GM21515 (cell line): ENCODE data around the gene UNC13A.
"Not testable (repeated sequence)": the region's sequence is repeated elsewhere in the genome, so short reads cannot be mapped to it uniquely, and the experiment has no call there.

ENCODE experiments used
- ATAC-seq: cut with Tn5 transposase; IDR thresholded peaks from one replicate; pipeline ENCODE4 v1.9.1; 2021; ENCODE audit not compliant: unreplicated experiment

UNC13A gene

DNA sequence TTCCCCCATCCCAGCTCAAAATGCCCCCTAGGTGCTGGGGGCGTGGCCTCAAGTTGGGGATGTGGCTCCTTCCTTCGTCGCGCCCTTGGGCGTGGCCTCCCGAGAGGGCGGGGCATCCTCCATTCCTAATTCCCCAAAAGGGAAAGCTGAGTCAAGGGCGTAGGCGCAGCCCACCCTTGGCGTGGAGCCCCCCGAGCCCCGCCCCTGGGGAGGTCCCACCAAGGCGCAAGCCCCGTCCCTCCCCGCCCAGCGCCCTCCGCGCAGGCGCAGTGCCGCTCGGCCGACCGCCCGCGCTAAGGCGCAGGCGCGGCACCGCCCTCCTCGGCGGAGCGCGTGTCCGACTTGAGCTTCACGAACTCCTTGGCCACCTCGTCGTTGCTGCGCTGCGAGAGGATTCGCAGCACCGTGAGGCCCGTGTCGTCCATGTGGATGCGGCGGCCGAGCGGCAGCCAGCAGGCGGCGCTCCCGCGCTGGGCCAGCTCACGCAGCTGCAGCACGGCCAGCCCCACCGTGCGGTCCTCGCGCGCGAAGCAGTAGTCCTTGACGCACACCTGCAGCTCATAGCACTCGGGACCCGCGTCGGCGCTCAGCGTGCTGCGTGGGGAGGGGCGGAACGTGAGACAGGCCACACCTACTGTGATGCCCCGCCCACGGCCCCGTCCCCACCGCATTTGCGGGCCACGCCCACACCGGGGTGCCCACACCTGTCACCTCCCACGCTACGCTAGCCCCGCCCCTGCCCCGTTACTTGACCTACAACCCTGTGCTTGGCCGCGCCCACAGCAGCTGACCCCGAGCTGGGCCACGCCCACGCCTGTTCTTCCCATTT, 82.2 kb downstream of the UNC13A start:
- peak; percentile 72 for ATAC-seq

DNA sequence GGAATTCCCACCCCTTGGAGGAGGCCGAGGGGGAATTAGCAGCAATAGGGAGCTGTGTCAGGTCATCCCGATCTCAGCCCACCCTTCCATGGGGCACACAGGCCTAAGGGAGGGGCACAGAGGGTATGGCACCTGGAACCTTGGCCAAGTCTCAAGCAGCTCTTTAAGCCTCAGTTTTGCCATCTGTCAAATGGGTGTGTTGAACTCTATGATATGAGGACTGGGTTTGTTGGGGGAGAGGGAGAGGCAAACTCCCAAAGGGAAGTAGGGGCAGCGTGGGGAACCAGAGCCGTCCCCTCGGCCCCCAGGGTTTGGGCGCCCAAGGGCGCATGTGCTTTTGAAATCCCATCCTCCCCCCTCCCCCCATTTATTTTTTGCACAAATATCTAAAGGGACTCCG, 83.0 kb downstream of the UNC13A start:
- no peak for ATAC-seq

DNA sequence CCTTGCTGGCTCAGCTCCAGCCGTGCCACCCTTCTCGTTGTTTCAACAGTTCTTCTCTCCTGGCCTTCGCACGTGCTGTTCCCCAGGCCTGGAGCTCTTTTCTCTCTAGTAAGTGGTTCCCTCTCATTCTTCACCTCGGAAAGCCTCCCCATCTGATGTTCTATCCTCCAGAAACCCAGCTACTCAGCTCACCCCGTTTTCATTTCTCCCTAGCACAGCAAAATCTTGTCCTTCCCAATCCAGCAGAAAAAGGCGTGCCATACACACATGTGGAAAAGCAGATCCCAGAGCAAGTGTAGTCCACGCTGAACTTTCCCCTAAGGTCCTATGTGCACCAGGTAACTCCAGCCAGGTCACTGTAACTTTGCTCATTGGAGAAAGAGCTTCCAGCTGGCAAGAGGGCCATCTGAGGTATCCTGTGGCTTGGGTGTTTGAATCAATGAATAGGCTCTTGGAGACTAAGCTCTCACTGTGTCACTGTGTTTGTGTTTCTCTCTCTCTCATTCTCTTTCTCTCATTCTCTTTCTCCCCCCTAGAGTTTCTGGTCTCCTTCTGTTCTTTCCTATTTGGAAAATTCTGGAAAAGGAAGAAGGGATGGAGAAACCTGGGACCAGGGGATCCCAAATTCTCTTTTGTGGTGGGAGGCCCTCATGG, 83.7 kb downstream of the UNC13A start:
- ATAC-seq, result no peak

DNA sequence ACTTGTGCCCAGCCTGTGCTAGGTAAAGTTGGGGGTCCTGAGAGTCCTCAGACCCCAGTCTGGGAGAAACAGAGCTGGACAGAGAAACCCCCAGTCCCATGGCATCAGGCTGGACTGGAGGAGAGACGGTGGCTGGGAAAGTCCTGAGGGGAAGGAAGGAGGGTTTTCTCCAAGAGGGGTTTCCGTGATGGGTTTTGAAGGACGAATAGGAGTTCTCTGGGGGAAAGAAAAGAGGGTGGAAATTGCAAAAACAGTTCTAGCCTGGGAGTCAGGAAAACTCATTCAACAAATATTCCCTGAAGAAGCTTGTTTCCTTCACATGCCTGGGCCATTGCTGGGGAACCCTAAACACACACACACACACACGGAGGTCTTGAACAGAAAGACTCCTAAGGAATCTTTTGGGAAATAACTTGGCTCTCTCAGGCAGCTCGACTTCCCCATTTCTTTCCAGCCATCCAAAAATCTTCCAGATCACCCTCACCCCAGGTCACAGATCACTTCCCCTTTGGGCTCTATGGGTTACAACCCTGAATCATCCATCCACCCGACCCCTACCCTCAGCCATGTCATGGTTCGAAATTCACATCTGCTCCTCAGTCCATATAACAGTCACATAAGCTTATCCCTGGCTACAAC, 85.2 kb downstream of the UNC13A start:
- ATAC-seq, result no peak

DNA sequence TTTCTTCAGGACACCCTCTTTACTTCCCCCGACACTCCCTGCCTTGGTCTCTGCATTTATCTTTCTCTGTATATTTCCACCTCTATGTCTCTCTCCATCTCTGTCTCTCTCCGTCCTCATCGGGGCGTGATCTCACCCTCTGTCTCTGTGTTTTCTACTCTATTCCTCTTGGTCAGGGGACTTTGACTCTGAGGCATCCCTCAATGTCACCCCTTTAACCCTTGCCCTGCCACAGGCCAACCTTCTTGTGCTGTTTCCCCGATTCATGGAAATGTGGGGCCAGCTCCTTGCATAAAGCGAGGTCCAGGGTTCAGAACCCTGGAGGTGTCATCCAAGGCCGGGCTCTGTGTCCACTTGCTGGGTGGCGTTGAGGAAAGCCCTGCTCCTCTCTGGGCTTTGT, 85.9 kb downstream of the UNC13A start:
- no peak for ATAC-seq

DNA sequence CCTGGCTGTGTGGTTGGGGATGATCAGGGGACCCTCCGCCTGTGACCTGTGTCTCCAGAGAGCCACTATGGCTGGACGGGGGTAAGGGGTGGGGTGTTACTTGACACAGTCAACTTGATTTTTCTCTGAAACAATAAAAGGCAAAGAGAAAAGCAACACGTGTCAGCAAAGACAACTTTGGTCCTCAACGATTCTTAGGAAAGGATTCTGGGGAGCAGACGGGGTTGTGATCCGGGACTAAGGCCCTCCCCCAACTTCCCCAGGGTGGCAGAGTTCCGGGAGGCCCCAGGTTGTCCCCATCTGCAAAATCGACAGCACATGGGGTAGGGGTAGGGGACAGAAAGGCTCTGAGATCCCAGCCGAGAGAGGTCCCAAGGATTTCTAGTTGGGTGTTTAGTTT, 86.5 kb downstream of the UNC13A start:
- no peak for ATAC-seq

DNA sequence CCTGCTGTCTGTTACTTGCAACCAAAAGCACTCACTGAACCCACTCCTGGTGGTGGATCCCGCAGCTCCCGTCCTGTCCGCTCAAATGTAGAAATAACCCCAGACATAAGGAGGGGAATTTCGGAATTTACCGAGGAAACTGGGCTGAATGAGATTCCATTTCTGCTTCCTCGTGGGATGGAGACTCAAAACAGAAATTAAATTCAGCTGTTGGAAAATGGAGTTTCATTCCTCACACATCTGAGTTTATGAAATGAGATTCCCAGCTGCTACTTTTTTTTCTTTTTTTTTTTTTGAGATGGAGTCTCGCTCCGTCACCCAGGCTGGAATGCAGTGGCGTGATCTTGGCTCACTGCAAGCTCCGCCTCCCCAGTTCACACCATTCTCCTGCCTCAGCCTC, 88.4 kb downstream of the UNC13A start:
- no peak for ATAC-seq

DNA sequence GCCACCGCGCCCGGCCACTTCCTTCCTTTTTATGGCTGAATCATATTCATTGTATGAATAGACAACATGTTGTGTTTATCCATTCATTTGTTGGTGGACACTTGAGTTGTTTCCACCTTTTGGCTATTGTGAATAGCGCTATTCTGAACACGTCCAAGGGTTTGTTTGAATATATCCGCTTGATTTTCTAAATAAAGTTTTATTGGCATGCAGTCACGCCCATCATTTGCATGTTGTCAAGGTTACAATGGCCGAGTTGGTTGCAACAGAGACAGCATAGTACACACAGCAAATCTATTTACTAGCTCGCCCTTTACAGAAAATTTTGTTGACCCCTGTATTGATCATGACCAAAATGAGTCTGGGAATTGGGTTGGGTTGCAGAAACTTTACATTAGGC, 89.2 kb downstream of the UNC13A start:
- ATAC-seq, result no peak

DNA sequence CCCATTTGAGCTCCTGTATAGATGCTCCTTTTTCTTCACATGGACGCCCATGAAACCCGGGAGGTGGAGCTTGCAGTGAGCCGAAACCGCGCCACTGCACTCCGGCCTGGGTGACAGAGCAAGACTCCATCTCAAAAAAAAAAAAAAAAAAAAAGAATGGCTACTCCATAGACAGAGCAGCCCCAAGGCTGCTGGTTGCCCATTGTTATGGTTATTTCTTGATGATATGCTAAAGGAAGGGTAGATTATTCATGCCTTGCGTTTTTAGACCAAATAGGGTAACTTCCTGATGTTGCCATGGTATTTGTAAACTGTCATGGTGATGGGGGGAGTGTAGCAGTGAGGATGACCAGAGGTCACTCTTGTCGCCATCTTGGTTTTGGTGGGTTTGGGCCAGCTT, 90.1 kb downstream of the UNC13A start:
- ATAC-seq, result not testable (repeated sequence)

DNA sequence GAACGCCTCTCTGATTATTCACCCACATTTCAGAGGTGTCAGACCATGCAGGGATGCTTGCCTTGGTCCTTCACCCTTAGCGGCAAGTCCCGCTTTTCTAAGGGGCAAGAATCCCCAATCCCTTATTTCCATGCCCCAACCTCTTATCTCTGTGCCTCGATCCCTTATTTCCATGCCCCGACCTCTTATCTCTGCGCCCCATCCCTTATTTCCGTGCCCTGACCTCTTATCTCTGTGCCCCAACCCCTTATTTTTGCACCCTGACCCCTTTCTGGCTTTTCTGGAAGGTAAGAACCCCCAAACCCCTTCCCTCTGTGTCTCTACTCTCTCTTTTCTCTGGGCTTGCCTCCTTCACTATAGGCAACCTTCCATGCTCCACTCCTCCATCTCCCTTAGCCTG, 93.9 kb downstream of the UNC13A start:
- not testable (repeated sequence) for ATAC-seq

DNA sequence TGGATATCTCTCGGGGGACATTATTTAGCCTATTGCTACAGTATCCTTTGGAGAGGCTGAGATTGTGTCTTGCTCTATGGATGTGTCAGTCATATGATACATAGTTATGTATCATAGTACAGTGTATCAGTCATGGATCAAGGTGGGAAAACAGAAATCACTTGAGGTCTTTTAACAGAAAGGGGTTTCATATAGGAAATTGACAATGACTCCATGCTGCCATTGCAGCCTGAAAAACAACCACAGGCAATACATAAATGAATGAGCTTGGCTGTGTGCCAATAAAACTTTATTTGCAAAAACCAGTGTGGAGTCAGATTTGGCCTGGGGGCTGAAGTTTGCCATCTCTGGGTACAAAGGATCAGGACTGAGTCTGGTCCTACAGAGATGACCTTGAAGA, 97.3 kb downstream of the UNC13A start:
- ATAC-seq, result no peak

DNA sequence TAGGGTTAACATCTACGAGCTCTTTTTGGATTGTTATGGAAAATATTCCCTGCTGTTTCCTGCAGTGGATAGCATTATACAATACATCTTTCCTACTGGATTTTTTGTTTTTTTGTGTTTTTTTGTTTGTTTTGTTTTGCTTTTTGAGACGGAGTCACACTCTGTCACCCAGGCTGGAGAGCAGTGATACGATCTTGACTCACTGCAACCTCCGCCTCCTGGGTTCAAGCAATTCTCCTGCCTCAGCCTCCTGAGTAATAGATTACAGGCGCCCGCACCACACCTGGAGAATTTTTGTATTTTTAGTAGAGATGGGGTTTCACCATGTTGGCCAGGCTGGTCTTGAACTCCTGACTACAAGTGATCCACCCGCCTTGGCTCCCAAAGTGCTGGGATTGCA, 102.8 kb downstream of the UNC13A start:
- not testable (repeated sequence) for ATAC-seq

DNA sequence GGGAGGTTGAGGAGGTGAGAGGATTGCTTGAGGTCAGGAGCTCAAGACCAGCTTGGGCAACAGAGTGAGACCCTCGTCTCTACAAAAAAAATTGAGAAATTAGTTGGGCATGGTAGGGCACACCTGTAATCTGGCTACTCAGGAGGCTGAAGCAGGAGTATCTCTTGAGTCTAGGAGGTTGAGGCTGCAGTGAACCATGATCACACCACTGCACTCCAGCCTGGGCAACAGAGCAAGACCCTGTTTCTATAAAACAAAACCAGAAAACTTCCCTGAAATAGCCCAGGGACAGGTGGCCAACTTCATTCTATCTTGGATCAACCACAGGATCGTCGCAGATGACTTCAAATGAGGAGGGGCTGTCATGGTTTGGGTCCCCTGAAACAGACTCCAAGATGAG, 104.0 kb downstream of the UNC13A start:
- no peak for ATAC-seq

DNA sequence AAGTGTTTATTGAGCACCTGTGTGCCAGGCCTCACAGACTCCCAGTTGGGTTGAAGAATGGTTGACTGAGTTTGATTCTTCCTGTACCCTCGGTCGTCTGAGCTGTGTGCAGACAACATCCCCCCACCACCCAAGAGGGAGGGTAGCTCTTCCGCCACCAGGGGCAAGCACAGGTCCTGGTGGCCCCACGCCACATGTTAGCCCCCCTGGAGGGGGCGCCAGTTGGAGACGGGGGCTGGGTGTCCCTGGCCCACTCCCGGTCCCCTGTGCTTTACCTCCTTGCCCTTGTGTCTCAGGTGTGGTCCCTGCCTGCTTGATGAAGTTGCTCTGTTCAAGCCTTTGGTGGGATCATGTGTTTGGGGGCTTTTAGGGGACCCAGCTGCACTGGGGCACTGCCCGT, 105.5 kb downstream of the UNC13A start:
- ATAC-seq, result no peak

DNA sequence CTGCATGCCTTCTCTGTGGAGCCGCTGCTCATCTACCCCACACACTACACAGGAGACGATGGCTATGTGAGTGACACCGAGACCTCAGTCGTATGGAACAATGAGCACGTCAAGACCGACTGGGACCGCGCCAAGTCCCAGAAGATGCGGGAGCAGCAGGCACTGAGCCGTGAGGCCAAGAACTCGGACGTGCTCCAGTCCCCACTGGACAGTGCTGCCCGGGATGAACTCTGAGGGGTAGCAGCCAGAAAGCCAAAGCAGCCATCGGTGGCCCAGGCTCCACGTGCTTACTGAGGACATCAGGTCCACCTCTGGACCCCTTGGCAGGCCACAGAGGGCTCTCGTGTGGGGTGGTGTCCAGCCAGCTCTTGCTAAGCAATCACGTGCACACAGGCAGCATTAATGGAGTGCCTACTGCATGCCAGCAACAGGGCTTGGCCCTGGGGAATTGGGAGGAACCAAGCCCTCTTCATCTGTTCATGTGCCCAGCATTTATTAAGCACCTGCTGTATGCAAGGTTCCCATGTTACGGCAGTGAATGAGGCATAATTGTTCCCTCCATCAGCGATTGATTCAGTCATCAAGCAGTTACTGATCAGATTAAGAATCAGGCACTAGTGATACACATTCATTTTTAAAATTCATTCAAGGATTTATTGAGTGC, 106.8 kb downstream of the UNC13A start:
- no peak for ATAC-seq

DNA sequence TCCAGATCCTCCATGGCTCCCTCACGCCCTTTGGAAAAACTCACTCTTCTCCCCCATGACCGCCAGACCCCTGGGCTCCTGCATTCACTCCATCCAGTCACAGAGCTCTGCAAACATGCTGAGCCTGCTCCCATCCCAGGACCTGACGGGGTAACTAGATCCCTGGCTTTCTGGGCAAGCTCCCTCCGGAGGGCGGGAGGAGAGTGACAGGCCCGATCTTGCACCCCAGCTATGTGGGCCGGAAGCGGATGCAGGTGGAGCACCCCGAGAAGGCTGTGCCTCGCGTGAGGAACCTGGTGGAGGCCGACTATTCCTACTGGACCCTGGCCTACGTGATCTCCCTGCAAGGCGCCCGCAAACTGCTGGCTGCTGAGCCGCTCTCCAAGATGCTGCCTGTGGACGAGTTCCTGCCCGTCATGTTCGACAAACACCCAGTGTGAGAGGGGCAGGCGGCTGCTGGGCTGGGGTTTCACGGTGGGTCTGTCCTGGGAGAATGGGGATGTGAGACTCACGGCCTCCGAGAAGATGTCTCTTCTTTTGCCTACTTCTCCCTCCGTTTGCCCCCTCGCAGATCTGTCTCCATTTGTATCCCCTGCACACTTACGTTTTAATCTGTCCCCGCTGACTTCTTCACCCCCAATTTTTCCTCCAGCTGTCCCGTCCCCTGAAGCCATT, 107.5 kb downstream of the UNC13A start:
- no peak for ATAC-seq

DNA sequence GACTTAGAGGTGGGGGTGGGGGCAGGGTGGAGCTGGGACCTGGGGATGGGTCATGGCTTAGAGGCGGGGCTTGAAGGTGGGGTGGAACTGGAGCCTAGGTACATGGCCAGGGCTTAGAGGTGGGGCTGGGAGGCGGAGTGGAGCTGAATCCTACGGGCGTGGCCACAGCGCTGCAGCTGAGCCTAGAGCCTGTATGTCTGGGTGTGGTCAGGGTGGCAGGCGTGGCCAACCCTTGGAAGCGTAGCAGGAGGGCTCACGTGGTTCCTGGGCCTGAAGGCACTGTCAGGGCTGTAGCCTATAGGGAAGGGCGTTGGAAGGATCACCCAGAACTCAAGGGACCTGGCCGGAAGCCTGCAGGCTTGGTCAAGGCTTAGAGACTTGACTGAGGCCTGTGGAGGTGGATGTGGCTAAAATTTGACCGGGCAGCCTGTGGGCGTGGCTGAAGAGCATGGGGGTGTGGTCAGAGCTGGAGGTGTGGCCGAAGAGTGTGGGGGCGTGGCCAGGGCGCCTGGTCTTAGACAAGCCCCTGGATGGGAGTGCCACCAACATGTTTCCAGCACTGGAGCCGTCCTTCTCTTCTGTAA, 108.4 kb downstream of the UNC13A start:
- no peak for ATAC-seq

DNA sequence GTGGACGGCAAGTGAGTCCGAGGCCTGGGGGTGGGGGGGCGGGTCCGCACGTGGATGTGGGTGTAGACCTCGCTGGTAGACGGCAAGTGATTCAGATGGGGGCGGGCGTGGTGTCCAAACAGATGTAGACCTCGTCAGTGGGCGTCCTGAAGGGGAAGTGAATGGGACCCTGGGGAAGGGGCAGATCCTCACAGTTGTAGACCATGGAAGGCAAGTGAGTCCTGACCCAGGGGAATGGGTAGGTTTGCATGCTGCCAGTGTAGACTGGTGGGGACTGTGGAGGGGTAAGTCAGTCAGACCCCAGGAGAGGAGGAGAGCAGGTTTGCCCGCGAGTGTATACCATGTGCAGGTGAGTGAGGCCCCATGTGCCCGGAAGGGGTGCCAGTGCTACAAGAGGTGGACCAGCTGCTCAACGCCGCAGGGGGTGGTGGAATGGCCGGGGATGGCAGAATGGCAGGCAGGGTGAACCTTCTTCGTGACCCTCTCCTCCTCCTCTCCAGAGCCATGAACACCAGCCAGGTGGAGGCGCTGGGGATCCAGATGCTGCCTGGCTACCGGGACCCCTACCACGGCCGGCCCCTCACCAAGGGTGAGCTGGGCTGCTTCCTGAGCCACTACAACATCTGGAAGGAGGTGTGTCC, 110.6 kb downstream of the UNC13A start:
- no peak for ATAC-seq

DNA sequence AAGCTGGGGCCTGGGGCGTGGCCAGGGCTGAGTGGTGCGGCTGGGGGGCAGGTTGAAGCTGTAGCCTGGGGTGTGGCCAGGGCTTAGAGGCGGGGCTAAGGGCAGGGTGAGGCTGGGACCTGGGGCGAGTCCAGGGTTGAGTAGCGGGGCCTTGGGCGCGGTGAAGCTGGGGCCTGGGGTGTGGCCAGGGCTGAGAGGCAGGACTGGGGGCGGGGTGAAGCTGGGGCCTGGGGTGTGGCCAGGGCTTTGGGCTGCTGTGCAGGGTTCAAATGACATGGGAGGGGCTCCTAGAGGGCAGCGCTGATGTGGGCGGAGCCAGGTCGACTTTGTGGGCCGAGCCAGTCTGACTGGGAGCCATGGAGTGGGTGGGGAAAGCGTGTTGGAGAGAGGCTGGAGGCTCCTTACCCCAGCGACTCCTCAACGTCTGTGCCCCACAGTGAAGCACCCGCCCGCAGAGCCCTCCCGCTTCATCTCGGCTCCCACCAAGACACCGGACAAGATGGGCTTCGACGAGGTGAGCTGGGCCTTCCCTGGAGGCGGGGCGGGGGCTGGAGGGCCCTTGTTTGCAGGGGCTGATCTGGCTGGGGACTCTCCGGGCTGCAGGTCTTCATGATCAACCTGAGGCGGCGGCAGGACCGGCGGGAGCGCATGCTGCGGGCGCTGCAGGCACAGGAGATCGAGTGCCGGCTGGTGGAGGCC, 111.2 kb downstream of the UNC13A start:
- no peak for ATAC-seq
